Measurements from ENCODE around the gene NCAPG2. TPM values are rescaled to one million over a fixed set of nuclear protein-coding genes. Genes with fewer than 3 reads are reported as not detected.

The NCAPG2 gene
- total RNA-seq, 4 donors from 2014 or later, result 4.6 to 6.4 (median 5.6) TPM

- Histone ChIP-seq H3K36me3 (peaks cover 0 to 56% of the 10 kb centered on the region in 2 donors), H3K4me3 (no peak overlapping the region), H3K9me3 (no peaks in the 10 kb centered on the region), H3K27me3 (no peaks in the 10 kb centered on the region), H3K27ac (no peak overlapping the region), H3K4me1 (no peaks in the 10 kb centered on the region)
- WGBS, 2 donors (ENCODE audit: low coverage in 1 of 2), result 88 to 90% methylated on average over 2 to 7 of the region's 7 CpGs
- TF ChIP-seq POLR2A (IDR thresholded peaks at IDR 0.05) (no peak), EP300 (IDR thresholded peaks at IDR 0.05) (no peak), POLR2AphosphoS5 (IDR thresholded peaks at IDR 0.05) (no peak), CTCF (IDR thresholded peaks at IDR 0.05) (no peak)
- no peak for ATAC-seq
Measured at GRCh38 chr7:158648168-158648567, 56.4 kb downstream of the NCAPG2 start.

DNA sequence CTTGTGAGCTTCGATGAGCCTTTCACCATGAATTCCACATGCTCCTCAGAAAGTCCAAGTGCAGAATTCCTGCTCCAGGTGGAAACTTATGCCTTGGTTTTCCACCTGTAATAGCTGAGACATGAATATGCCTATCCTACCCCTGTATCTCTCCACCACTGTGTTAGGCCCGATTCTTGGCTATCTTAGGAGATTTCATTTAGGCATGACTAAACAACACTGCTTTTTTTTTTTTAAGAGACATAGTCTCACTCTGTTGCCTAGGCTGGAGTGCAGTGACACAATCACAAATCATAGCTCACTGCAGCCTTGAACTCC lies 57.2 kb downstream of the NCAPG2 start:
- TF ChIP-seq CTCF (IDR thresholded peaks at IDR 0.05) (no peak), EP300 (IDR thresholded peaks at IDR 0.05) (no peak), POLR2A (IDR thresholded peaks at IDR 0.05) (no peak)
- Histone ChIP-seq H3K4me3 (no peak overlapping the region), H3K9me3 (no peaks in the 10 kb centered on the region), H3K4me1 (no peaks in the 10 kb centered on the region), H3K27me3 (no peaks in the 10 kb centered on the region), H3K36me3 (peaks cover 0 to 61% of the 10 kb centered on the region in 2 donors), H3K27ac (no peak overlapping the region)
- WGBS, 2 donors (ENCODE audit: low coverage in 1 of 2), result 90 to 100% methylated on average over 1 to 2 of the region's 2 CpGs
- ATAC-seq, result no peak

DNA sequence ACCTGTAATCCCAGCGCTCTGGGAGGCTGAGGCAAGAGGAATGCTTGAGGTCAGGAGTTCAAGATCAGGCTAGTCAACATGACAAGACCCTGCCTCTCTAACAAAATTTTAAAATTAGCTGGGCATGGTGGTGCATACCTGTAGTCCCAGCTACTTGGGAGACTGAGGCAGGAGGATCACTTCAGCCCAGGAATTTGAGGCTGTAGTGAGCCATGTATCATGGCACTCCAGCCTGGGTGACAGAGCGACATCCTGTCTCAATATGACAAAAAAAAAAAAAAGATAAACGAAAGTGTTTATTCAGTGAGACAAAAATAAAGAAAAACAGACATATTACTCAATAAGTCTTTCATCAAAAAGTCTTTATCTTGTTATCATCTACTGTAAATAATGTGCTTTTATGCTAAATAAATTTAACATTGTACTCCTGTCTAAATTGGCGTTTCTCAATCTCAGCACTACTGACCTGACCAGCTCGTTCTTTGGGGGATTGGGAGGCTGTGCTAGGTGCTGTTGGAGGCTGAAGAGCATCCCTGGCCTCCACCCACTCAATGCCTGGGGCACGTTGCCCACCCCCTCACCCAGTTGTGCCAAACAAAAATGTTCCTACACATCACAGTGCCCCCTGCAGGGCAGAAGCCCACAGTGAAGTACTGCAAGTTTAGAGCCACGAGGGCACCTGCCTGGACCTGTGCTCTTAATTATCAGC lies 57.7 kb downstream of the NCAPG2 start:
- WGBS, 2 donors (ENCODE audit: low coverage in 1 of 2), result 87 to 89% methylated on average over 4 to 7 of the region's 7 CpGs
- H3K27me3 ChIP-seq, result no peaks in the 10 kb centered on the region
- no peaks in the 10 kb centered on the region for H3K4me1 ChIP-seq
- ATAC-seq, result no peak
- no peak overlapping the region for H3K27ac ChIP-seq
- TF ChIP-seq POLR2A (IDR thresholded peaks at IDR 0.05) (no peak), CTCF (IDR thresholded peaks at IDR 0.05) (peak in 1 of 4 experiments; percentile 28), POLR2AphosphoS5 (IDR thresholded peaks at IDR 0.05) (no peak)
- no peaks in the 10 kb centered on the region for H3K9me3 ChIP-seq
- H3K4me3 ChIP-seq, result no peak overlapping the region
- peaks cover 0 to 58% of the 10 kb centered on the region in 2 donors for H3K36me3 ChIP-seq

GRCh38 chr7:158645842-158646241 lies 58.8 kb downstream of the NCAPG2 start:
- TF ChIP-seq POLR2AphosphoS5 (IDR thresholded peaks at IDR 0.05), result no peak
- TF ChIP-seq CTCF (IDR thresholded peaks at IDR 0.05), result no peak
- no peak for TF ChIP-seq EP300 (IDR thresholded peaks at IDR 0.05)
- TF ChIP-seq POLR2A (IDR thresholded peaks at IDR 0.05), result no peak
- no peak overlapping the region for H3K4me3 ChIP-seq
- 83 to 93% methylated on average over 4 of the region's 4 CpGs for WGBS, 2 donors (ENCODE audit: low coverage in 1 of 2)
- H3K9me3 ChIP-seq, result no peaks in the 10 kb centered on the region
- peaks cover 0 to 50% of the 10 kb centered on the region in 2 donors for H3K36me3 ChIP-seq
- H3K27ac ChIP-seq, result no peak overlapping the region
- no peaks in the 10 kb centered on the region for H3K27me3 ChIP-seq
- H3K4me1 ChIP-seq, result no peaks in the 10 kb centered on the region
- ATAC-seq, result no peak

GRCh38 chr7:158642149-158642548 lies 62.5 kb downstream of the NCAPG2 start:
- 87 to 100% methylated on average over 2 to 3 of the region's 4 CpGs for WGBS, 2 donors (ENCODE audit: low coverage in 1 of 2)
- no peaks in the 10 kb centered on the region for H3K27me3 ChIP-seq
- peaks cover 0 to 56% of the 10 kb centered on the region in 2 donors for H3K36me3 ChIP-seq
- H3K4me1 ChIP-seq, result no peaks in the 10 kb centered on the region
- TF ChIP-seq POLR2A (IDR thresholded peaks at IDR 0.05) (no peak), EP300 (IDR thresholded peaks at IDR 0.05) (no peak), POLR2AphosphoS5 (IDR thresholded peaks at IDR 0.05) (no peak), CTCF (IDR thresholded peaks at IDR 0.05) (no peak)
- H3K27ac ChIP-seq, result no peak overlapping the region
- no peak overlapping the region for H3K4me3 ChIP-seq
- H3K9me3 ChIP-seq, result no peaks in the 10 kb centered on the region
- no peak for ATAC-seq

Measured in gastroesophageal sphincter (tissue), 4 donors.